ENCODE data around the gene FLOT2.
A peak's percentile ranks its signal among the peaks of the same experiment; 100 is the strongest.
"Not testable (repeated sequence)": the region's sequence is repeated elsewhere in the genome, so short reads cannot be mapped to it uniquely, and the experiment has no call there.

Gene FLOT2

GRCh38 chr17:28896884-28897768, at the start of gene FLOT2:
FLOT2 (minus strand) TSS chr17:28897733; CDS start chr17:28897574, 159 bp downstream.
- DNase-seq (ENCODE audit: low spot score) = peak; percentile 69

GRCh38 chr17:28946239-28946638, 48.7 kb upstream of the FLOT2 start:
- peak; percentile 16 for DNase-seq (ENCODE audit: low spot score)

- DNase-seq (ENCODE audit: low spot score) = no peak
Observed at GRCh38 chr17:28944862-28945741, 47.6 kb upstream of the FLOT2 start.

DNA sequence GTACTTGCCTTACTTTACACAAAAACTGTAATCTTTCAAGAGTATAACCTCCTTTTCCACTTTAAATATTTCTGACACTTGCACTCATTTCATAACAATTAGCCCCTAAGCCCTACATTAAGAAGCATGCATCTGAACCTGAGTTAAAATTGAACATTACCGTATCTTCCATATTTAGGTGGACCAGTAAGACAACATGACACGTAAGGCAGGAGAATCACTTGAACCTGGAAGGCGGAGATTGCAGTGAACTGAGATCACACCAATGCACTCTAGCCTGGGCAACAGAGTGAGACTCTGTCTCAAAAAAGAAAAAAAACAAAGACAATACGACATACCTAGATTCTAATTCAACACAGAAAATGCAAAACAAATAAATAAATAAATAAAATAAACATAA, 46.8 kb upstream of the FLOT2 start:
- no peak for DNase-seq (ENCODE audit: low spot score)

DNA sequence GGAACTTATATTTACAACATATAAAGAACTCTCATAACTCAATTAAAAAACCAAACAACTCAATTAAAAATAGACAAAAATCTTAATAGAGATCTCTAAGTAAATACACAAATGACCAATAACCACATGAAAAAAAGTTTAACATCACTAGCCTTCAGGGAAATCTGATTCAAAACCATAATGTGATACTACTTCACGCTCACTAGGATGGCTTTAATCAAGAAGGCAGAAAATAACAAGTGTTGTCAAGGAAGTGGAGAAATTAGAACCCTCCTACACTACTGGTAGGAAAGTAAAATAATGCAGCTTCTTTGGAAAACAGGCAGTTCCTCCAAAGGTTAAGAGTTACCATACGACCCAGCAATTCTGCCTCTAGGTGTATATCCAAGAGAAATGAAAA, 45.4 kb upstream of the FLOT2 start:
- DNase-seq (ENCODE audit: low spot score) = no peak

- no peak for DNase-seq (ENCODE audit: low spot score)
Observed at GRCh38 chr17:28941251-28941650, 43.7 kb upstream of the FLOT2 start.

- no peak for DNase-seq (ENCODE audit: low spot score)
Observed at GRCh38 chr17:28940675-28941074, 43.1 kb upstream of the FLOT2 start.

- no peak for DNase-seq (ENCODE audit: low spot score)
Observed at GRCh38 chr17:28940142-28940541, 42.6 kb upstream of the FLOT2 start.

DNA sequence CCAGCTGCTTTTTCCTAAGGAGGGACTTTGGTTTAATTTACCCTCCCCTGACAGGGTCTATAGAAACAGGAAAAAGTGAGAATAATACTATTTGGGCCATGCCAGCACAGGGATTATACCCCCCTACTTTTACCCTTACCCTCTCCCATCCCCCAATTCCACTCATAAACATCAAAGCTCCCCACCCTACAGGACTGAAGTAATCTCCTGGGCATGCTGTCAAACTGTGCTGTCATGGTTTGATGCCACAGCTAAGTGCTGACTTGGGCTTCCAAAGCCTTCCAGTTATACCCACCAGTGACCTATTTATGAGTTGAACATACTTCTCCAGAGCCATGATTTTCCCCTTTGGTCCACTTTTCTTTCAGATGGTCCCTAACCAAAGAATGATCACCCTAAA, 41.0 kb upstream of the FLOT2 start:
- DNase-seq (ENCODE audit: low spot score) = no peak

GRCh38 chr17:28937044-28937729, 39.7 kb upstream of the FLOT2 start:
- DNase-seq (ENCODE audit: low spot score) = no peak

DNA sequence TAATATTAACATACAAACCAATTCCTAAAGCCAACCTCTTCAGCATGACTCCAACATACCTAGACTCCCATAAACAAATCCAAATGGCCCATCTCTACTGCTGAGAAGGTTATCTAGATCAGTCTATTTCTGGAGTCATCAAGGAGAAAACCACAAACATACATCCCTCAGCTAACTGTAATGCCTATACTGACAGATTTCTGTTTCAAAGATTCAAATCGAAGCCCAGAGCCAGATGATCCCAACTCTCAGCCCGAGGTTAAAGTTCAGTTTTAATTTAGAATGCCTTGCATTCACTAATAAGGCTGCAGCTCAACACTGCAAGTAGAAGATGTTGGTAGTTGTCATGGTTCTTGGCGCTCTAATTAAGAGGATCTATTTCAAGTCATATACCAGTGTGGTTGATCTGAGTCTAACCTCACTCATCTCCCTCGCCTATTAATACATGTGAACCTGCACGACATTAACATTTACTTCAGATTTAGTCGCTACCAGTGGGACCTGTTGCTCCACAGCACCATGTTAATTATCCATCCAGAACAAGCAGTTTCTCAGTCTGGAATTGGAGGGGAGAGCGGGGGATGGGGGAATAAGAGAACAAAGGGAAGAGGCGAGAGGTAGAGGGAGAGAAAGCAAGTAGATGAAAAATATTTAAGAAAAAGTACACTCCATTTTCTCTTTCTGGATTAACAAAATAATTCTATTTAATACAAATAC, 38.4 kb upstream of the FLOT2 start:
- no peak for DNase-seq (ENCODE audit: low spot score)

GRCh38 chr17:28934508-28934907, 37.0 kb upstream of the FLOT2 start:
- not testable (repeated sequence) for DNase-seq (ENCODE audit: low spot score)

DNA sequence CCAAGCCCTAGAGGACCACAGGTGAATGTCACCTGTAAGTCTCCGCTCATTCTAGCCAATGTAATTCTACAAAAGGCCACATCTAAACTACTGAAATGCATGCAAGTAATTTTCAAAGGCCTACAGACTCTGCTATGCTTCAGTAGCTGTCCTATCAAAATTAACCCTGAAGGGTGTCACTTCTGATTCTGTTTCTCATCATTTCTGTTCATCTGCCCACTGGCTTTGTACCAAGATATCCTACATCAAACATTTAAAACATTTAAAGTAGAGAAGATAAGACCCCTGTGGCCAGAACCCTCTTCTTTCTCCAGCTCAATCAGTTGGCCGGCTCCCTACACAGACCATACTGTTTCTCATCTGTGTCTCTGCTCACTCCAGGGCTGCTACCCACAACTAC, 32.3 kb upstream of the FLOT2 start:
- DNase-seq (ENCODE audit: low spot score) = no peak

- DNase-seq (ENCODE audit: low spot score) = peak; percentile 58
Observed at GRCh38 chr17:28928061-28928460, 30.5 kb upstream of the FLOT2 start.

- no peak for DNase-seq (ENCODE audit: low spot score)
Observed at GRCh38 chr17:28926786-28927185, 29.3 kb upstream of the FLOT2 start.

DNA sequence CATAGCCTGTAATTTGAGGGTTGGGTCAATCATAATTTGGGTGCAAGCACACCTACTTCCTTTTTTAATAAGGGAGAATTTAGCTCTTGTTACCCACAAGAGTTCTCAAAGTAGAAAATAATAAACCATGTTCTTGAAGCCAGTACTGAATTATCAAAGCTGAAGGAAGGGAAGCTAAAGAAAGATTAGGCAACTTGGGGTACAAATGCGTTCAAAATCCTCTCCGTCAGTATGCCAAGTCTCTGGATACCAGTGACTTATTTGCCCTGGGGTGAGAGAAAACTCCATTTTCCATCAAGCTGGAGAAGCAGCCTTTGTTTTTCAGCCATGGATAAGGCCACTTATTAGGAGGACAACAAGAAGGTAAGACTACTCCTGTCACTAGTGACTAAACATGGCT, 28.8 kb upstream of the FLOT2 start:
- no peak for DNase-seq (ENCODE audit: low spot score)

- DNase-seq (ENCODE audit: low spot score) = peak; percentile 88
Observed at GRCh38 chr17:28925912-28926365, 28.4 kb upstream of the FLOT2 start.

GRCh38 chr17:28920201-28920600, 22.7 kb upstream of the FLOT2 start:
- no peak for DNase-seq (ENCODE audit: low spot score)

DNA sequence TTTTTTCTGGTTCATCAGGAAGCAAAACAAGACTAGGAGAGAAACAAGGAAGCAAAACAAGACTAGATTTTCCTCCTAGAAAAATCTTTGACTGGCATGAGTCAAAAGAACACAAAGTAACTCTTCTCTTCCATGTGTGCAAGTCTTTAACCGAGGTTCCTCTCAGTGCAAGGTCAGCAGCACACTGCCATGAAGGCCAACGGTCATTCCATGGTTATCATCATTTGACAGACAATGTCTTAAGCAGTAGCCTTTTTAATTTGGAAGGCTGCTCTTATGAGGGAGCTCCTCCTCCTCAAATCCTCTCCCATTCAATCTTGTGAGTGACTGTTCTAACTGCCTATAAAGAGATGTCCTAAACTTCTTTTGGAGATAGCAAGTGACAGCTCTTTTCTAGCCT, 20.8 kb upstream of the FLOT2 start:
- no peak for DNase-seq (ENCODE audit: low spot score)

GRCh38 chr17:28917465-28917864, 19.9 kb upstream of the FLOT2 start:
- no peak for DNase-seq (ENCODE audit: low spot score)

- DNase-seq (ENCODE audit: low spot score) = no peak
Observed at GRCh38 chr17:28917029-28917428, 19.5 kb upstream of the FLOT2 start.

Measured in CD4-positive, alpha-beta T cell treated with Interleukin-2 at 100 ng/mL for 4 hours (primary cell).